H9 (cell line): Measurements from ENCODE around the gene SOX3. TPM values are rescaled to one million over a fixed set of nuclear protein-coding genes. Genes with fewer than 3 reads are reported as not detected.

Source experiments
- DNase-seq: peaks from one replicate; pipeline ENCODE4 v3.0.0-alpha.2; 2017
- H2AFZ ChIP-seq: one replicate; pipeline ENCODE4 v1.6.1; 2013; ENCODE audit warnings: mild to moderate bottlenecking, low read length, control low read depth, moderate library complexity
- H2AK5ac ChIP-seq: 2 replicates; pipeline ENCODE4 v1.6.1; 2013; ENCODE audit warnings: low read length, control low read depth, mixed read lengths; ENCODE audit not compliant: insufficient read length
- H2BK120ac ChIP-seq: one replicate; pipeline ENCODE4 v1.6.1; 2013; ENCODE audit warnings: low read depth, mild to moderate bottlenecking, low read length, control low read depth, inconsistent platforms; ENCODE audit not compliant: poor library complexity, severe bottlenecking
- H2BK12ac ChIP-seq: 2 replicates; pipeline ENCODE4 v1.6.1; 2013; ENCODE audit warnings: low read length, control low read depth, mixed read lengths, low read depth; ENCODE audit not compliant: insufficient read length
- H2BK15ac ChIP-seq: 2 replicates; pipeline ENCODE4 v1.6.1; 2013; ENCODE audit warnings: low read depth, low read length, control low read depth
- H2BK20ac ChIP-seq: one replicate; pipeline ENCODE4 v1.6.1; 2013; ENCODE audit warnings: low read depth, mild to moderate bottlenecking, low read length, control low read depth, inconsistent platforms; ENCODE audit not compliant: poor library complexity, severe bottlenecking
- H2BK5ac ChIP-seq: 2 replicates; pipeline ENCODE4 v1.6.1; 2013; ENCODE audit warnings: low read length, control low read depth, mixed read lengths; ENCODE audit not compliant: insufficient read length
- H3K14ac ChIP-seq: 2 replicates; pipeline ENCODE4 v1.6.1; 2013; ENCODE audit warnings: low read length, control low read depth; ENCODE audit not compliant: insufficient read depth
- H3K18ac ChIP-seq: 2 replicates; pipeline ENCODE4 v1.6.1; 2013; ENCODE audit warnings: low read depth, mild to moderate bottlenecking, mixed read lengths, low read length, control low read depth; ENCODE audit not compliant: insufficient read length
- H3K23ac ChIP-seq: 2 replicates; pipeline ENCODE4 v1.6.1; 2013; ENCODE audit warnings: low read length, control low read depth, mixed read lengths, low read depth; ENCODE audit not compliant: insufficient read length
- H3K23me2 ChIP-seq: 2 replicates; pipeline ENCODE4 v1.6.1; 2013; ENCODE audit warnings: low read depth, mild to moderate bottlenecking, mixed read lengths, low read length, control low read depth; ENCODE audit not compliant: insufficient read length, poor library complexity, severe bottlenecking
- H3K27ac ChIP-seq: 2 replicates; pipeline ENCODE4 v1.5.1; 2013; ENCODE audit warnings: low read length, control low read depth, mixed read lengths, low read depth; ENCODE audit not compliant: insufficient read length
- H3K27me3 ChIP-seq: 2 replicates; pipeline ENCODE4 v1.6.1; 2013; ENCODE audit warnings: low read length, control low read depth, inconsistent platforms; ENCODE audit not compliant: insufficient read depth
- H3K4ac ChIP-seq: 2 replicates; pipeline ENCODE4 v1.6.1; 2013; ENCODE audit warnings: low read depth, mild to moderate bottlenecking, control low read depth, inconsistent platforms, low read length, moderate library complexity
- H3K4me1 ChIP-seq: 2 replicates; pipeline ENCODE4 v1.6.1; 2013; ENCODE audit warnings: low read length, control low read depth, inconsistent platforms; ENCODE audit not compliant: insufficient read depth
- H3K4me2 ChIP-seq: 2 replicates; pipeline ENCODE4 v1.6.1; 2013; ENCODE audit warnings: low read length, control low read depth, mixed read lengths; ENCODE audit not compliant: insufficient read length, insufficient read depth
- H3K56ac ChIP-seq: 2 replicates; pipeline ENCODE4 v1.6.1; 2013; ENCODE audit warnings: low read depth, mild to moderate bottlenecking, mixed read lengths, low read length, control low read depth; ENCODE audit not compliant: insufficient read length
- H3K79me1 ChIP-seq: 2 replicates; pipeline ENCODE4 v1.6.1; 2013; ENCODE audit warnings: low read depth, mild to moderate bottlenecking, moderate library complexity, low read length, control low read depth, inconsistent platforms; ENCODE audit not compliant: insufficient read depth, poor library complexity, severe bottlenecking
- H3K79me2 ChIP-seq: 2 replicates; pipeline ENCODE4 v1.6.1; 2013; ENCODE audit warnings: low read length, control low read depth, inconsistent platforms; ENCODE audit not compliant: insufficient read depth
- H3K9ac ChIP-seq: 2 replicates; pipeline ENCODE4 v1.6.1; 2013; ENCODE audit warnings: low read length, control low read depth, mixed read lengths; ENCODE audit not compliant: insufficient read length; ENCODE audit errors: extremely low read depth
- H3K9me3 ChIP-seq: one replicate; pipeline ENCODE4 v1.6.1; 2013; ENCODE audit warnings: low read depth, low read length, inconsistent platforms; ENCODE audit not compliant: control insufficient read depth
- H3T11ph ChIP-seq: one replicate; pipeline ENCODE4 v1.6.1; 2013; ENCODE audit warnings: mild to moderate bottlenecking, low read length, control low read depth, inconsistent platforms
- H4K20me1 ChIP-seq: one replicate; pipeline ENCODE4 v1.6.1; 2013; ENCODE audit not compliant: control insufficient read depth, insufficient read length, insufficient read depth
- H4K5ac ChIP-seq: 2 replicates; pipeline ENCODE4 v1.6.1; 2013; ENCODE audit warnings: low read depth, mild to moderate bottlenecking, mixed read lengths, low read length, control low read depth; ENCODE audit not compliant: insufficient read length
- H4K8ac ChIP-seq: replicated peaks from 2 replicates; pipeline ENCODE4 v1.6.1; 2013; ENCODE audit warnings: low read length, control low read depth, mixed read lengths, low read depth; ENCODE audit not compliant: insufficient read length
- H4K91ac ChIP-seq: 2 replicates; pipeline ENCODE4 v1.6.1; 2013; ENCODE audit warnings: low read depth, mild to moderate bottlenecking, moderate library complexity, mixed read lengths, low read length, control low read depth; ENCODE audit not compliant: insufficient read length
- H3K27ac Mint-ChIP-seq, 3 experiments: 2 replicates in 2 of 3; 3 replicates in 1 of 3; pipeline ENCODE4 v1.8.0; 2020 to 2021; ENCODE audit warnings: mixed read lengths in 3 of 3, mild to moderate bottlenecking in 1 of 3, moderate library complexity in 1 of 3
- H3K27me3 Mint-ChIP-seq: 2 replicates; pipeline ENCODE4 v1.8.0; 2021; ENCODE audit warnings: low read depth, mild to moderate bottlenecking, moderate library complexity, mixed read lengths
- H3K36me3 Mint-ChIP-seq, 3 experiments: 2 replicates in 2 of 3; 3 replicates in 1 of 3; pipeline ENCODE4 v1.8.0; 2020 to 2021; ENCODE audit warnings: low read depth in 3 of 3, mixed read lengths in 3 of 3; ENCODE audit not compliant: insufficient read depth in 1 of 3
- H3K4me1 Mint-ChIP-seq, 2 experiments: 2 replicates each; pipeline ENCODE4 v1.8.0; 2020; ENCODE audit warnings: mixed read lengths in 2 of 2
- H3K4me3 Mint-ChIP-seq, 2 experiments: 2 replicates in 1 of 2; 3 replicates in 1 of 2; pipeline ENCODE4 v1.8.0; 2020 to 2021; ENCODE audit warnings: mild to moderate bottlenecking in 2 of 2, mixed read lengths in 2 of 2, moderate library complexity in 1 of 2
- H3K9me3 Mint-ChIP-seq, 2 experiments: 2 replicates in 1 of 2; 3 replicates in 1 of 2; pipeline ENCODE4 v1.8.0; 2020; ENCODE audit warnings: mild to moderate bottlenecking in 2 of 2, mixed read lengths in 2 of 2, moderate library complexity in 1 of 2
- CTCF ChIP-seq: fragments of 200-600 bp; sonication (generic); conservative IDR thresholded peaks from 3 replicates; pipeline ENCODE4 v1.8.0; 2021; ENCODE audit warnings: antibody characterized with exemption, mild to moderate bottlenecking
- WGBS: extraction: QIAGEN DNeasy Blood & Tissue Kit; methylation state at CpG from one replicate; pipeline ENCODE4 v1.1.7; 2013; ENCODE audit warnings: missing lambda C conversion rate, low lambda C conversion rate, mixed read lengths; ENCODE audit not compliant: insufficient read length; ENCODE audit errors: extremely low coverage; 5-methylcytosine and 5-hydroxymethylcytosine counted together
- total RNA-seq: library from RNA; stranded (reverse); gene quantifications from 2 replicates; pipeline ENCODE4 v1.2.1, GENCODE V29; 2021

SOX3 gene
- total RNA-seq, 1 experiment from 2014 or later = 7.7 TPM

- H3K79me2 ChIP-seq = no peaks in the 10 kb centered on the region
- no peak overlapping the region for H4K5ac ChIP-seq
- no peaks in the 10 kb centered on the region for H3K79me1 ChIP-seq
- no peak overlapping the region for H3K56ac ChIP-seq
- no peaks in the 10 kb centered on the region for H4K20me1 ChIP-seq
- no peaks in the 10 kb centered on the region for H3K9me3 ChIP-seq
- no peak overlapping the region for H3K4ac ChIP-seq
- DNase-seq = no peak
- H3K4me1 ChIP-seq = peaks cover 8% of the 10 kb centered on the region; the same call in 1 of the 2 replicates
- no peak overlapping the region for H2BK20ac ChIP-seq
- Mint-ChIP-seq H3K4me1 (peaks cover 33 to 36% of the 10 kb centered on the region in 2 experiments), H3K27me3 (peaks cover 2% of the 10 kb centered on the region; the same call in 1 of the 2 replicates), H3K27ac (no peak overlapping the region), H3K9me3 (no peaks in the 10 kb centered on the region), H3K4me3 (no peak overlapping the region), H3K36me3 (no peaks in the 10 kb centered on the region)
- no peaks in the 10 kb centered on the region; the same call in 1 of the 2 replicates for H3K27me3 ChIP-seq
- H2AFZ ChIP-seq = no peak overlapping the region
- no peak overlapping the region for H2BK5ac ChIP-seq
- no peak overlapping the region for H3T11ph ChIP-seq
- H3K27ac ChIP-seq = no peak overlapping the region
- no peak overlapping the region for H2AK5ac ChIP-seq
- no peak overlapping the region for H4K8ac ChIP-seq
- H3K23me2 ChIP-seq = no peaks in the 10 kb centered on the region
- no peak overlapping the region for H3K23ac ChIP-seq
- H3K14ac ChIP-seq = no peak overlapping the region
- no peak overlapping the region for H2BK120ac ChIP-seq
- H2BK12ac ChIP-seq = no peak overlapping the region
- H3K18ac ChIP-seq = no peak overlapping the region
- H3K9ac ChIP-seq = no peak overlapping the region
- no peak overlapping the region for H3K4me2 ChIP-seq
- H4K91ac ChIP-seq = no peak overlapping the region
- 100% methylated on average over 1 of the region's 5 CpGs for WGBS
- TF ChIP-seq CTCF = no peak
- H2BK15ac ChIP-seq = no peak overlapping the region
Measured at GRCh38 chrX:140521393-140521792, 16.5 kb upstream of the SOX3 start.
